Hematopoietic multipotent progenitor cell treated with erythropoietin and hydrocortisone succinate and interleukin-3 and kit ligand, for 17 days (in vitro differentiated cells): ENCODE results near the gene PBX4.
A peak's percentile ranks its signal among the peaks of the same experiment; 100 is the strongest.

ENCODE experiments used
- DNase-seq: peaks from one replicate; pipeline ENCODE4 v3.0.0-alpha.2; 2015; ENCODE audit warnings: low spot score

Gene PBX4

GRCh38 chr19:19587771-19588170, 30.7 kb downstream of the PBX4 start:
- DNase-seq, result no peak

GRCh38 chr19:19584356-19584755, 34.1 kb downstream of the PBX4 start:
- DNase-seq, result no peak

- no peak for DNase-seq
These were observed 36.0 kb downstream of the PBX4 start for GRCh38 chr19:19582471-19582870.

- DNase-seq, result no peak
These were observed 37.1 kb downstream of the PBX4 start for GRCh38 chr19:19581391-19581790.

- DNase-seq, result no peak
These were observed 38.1 kb downstream of the PBX4 start for GRCh38 chr19:19580418-19580817.

GRCh38 chr19:19579533-19580361, 38.7 kb downstream of the PBX4 start:
- DNase-seq, result no peak

GRCh38 chr19:19578252-19578651, 40.2 kb downstream of the PBX4 start:
- DNase-seq, result no peak

GRCh38 chr19:19575411-19575810, 43.1 kb downstream of the PBX4 start:
- no peak for DNase-seq

GRCh38 chr19:19571071-19571786, 47.3 kb downstream of the PBX4 start:
- no peak for DNase-seq

- no peak for DNase-seq
These were observed 47.9 kb downstream of the PBX4 start for GRCh38 chr19:19570571-19570970.

GRCh38 chr19:19568802-19569756, 49.4 kb downstream of the PBX4 start:
- DNase-seq, result no peak

- DNase-seq, result no peak
These were observed 51.1 kb downstream of the PBX4 start for GRCh38 chr19:19567391-19567790.

- DNase-seq, result no peak
These were observed 52.2 kb downstream of the PBX4 start for GRCh38 chr19:19566306-19566705.

- no peak for DNase-seq
These were observed 55.1 kb downstream of the PBX4 start for GRCh38 chr19:19563348-19563848.

- no peak for DNase-seq
These were observed 55.7 kb downstream of the PBX4 start for GRCh38 chr19:19562665-19563347.

- DNase-seq, result no peak
These were observed 56.4 kb downstream of the PBX4 start for GRCh38 chr19:19561946-19562664.

- no peak for DNase-seq
These were observed 58.6 kb downstream of the PBX4 start for GRCh38 chr19:19559931-19560330.

GRCh38 chr19:19558636-19559035, 59.9 kb downstream of the PBX4 start:
- no peak for DNase-seq

GRCh38 chr19:19558055-19558454, 60.4 kb downstream of the PBX4 start:
- no peak for DNase-seq

GRCh38 chr19:19554074-19555023, 64.1 kb downstream of the PBX4 start:
- peak; percentile 62 for DNase-seq
